ENCODE data around the gene ZBTB7C.

ZBTB7C gene

DNA sequence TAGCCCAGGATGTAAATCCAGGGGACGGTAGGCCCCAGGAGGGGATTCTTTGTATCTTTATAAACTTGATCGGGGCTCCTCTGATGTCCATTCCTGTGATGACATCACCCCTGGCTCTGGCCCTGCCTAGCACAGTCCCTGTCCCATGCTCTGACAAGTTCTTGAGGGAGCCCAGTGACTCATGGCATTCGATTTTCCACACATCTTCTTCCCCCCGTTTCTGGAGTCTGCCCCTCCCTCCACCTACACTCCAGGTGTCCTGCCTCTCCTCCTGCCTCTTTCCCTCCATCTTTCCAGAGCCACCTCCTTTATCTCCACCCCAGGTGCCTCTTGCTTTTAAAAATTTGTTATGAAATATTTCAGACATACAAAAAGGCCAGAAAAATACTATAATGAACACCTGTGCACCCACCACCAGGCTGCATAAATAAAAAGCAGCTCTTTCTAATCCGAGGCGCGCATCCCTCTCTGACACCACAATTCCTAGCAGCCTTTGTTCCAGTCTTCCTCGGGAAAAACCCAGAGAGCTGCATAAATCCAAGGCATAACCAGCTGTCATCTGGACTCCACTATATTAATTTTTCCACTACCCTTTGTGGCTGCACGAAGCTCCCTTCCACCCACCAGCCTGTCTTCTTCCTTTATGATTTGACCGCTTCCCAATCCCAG lies 207.7 kb downstream of the ZBTB7C start:
- TF ChIP-seq POLR2A (IDR thresholded peaks at IDR 0.05; ENCODE audit: low read depth, low read length) (no peak), POU2F2 (IDR thresholded peaks at IDR 0.05; ENCODE audit: low read depth, low read length) (no peak), TAF1 (IDR thresholded peaks at IDR 0.05; ENCODE audit: low read depth, low read length) (no peak), SPI1 (IDR thresholded peaks at IDR 0.05; ENCODE audit: low read depth, low read length) (no peak), PAX5 (IDR thresholded peaks at IDR 0.05; ENCODE audit: insufficient read depth, low read length, severe bottlenecking) (no peak), POLR2AphosphoS5 (IDR thresholded peaks at IDR 0.05; ENCODE audit: low read depth, low read length) (no peak)
- FAIRE-seq (no peak), DNase-seq (ENCODE audit: insufficient read length, low spot score) (no peak)

DNA sequence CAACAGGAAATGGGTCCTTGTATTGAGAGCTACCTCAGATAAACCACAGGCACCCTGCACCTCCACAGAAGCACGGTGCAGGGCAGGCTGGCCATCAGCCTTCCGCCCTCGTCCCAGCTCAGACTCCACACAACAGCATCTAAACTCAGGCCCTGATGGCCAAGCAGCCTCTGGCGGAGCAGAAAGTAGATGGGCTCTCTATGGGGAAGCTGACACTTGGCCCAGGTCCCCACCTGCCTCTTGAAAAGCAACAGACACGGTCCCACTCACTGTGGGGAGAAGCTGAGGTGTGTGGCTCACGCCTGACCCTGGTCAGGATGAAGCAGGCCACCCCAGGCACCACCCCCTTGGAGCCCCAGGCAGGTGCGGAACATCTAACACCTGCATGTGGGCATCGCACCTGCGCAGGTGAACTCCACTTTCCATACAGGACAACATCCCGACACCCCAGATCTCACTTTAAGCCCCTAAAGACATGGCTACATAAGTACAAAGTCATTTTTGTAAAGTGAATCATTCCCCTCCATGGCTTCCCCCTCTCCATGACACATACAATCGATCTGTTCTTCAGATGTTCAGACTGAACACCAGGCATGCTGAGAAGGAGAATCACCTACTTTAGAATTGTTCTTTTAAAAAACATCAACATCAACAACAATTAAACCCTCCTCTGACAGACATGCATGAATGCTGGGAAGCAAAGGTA lies 208.4 kb downstream of the ZBTB7C start:
- no peak for TF ChIP-seq POU2F2 (IDR thresholded peaks at IDR 0.05; ENCODE audit: low read depth, low read length)
- no peak for FAIRE-seq
- DNase-seq (ENCODE audit: insufficient read length, low spot score), result no peak

DNA sequence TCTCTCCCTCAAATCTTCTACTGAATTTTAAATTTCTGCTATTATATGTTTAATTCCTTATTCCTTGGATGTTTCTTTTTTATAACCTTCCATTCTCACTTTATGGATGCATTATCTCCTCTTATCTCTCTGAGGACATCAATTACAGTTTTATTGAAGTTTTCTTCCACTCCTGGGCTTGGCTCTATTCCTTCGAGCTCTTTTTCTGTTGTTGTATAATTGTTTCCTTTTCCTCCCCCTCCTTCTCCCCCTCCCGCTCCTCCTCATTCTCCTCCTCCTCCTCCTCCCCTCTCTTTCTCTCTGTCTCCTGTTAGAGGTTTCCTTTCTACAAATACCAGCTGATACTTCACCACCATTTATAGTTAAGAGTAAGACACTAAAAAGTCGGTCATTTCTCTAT lies 209.8 kb downstream of the ZBTB7C start:
- FAIRE-seq, result no peak
- no peak for TF ChIP-seq SPI1 (IDR thresholded peaks at IDR 0.05; ENCODE audit: low read depth, low read length)
- TF ChIP-seq TAF1 (IDR thresholded peaks at IDR 0.05; ENCODE audit: low read depth, low read length), result no peak
- no peak for TF ChIP-seq POLR2AphosphoS5 (IDR thresholded peaks at IDR 0.05; ENCODE audit: low read depth, low read length)
- no peak for TF ChIP-seq PAX5 (IDR thresholded peaks at IDR 0.05; ENCODE audit: insufficient read depth, low read length, severe bottlenecking)
- no peak for TF ChIP-seq POLR2A (IDR thresholded peaks at IDR 0.05; ENCODE audit: low read depth, low read length)
- TF ChIP-seq POU2F2 (IDR thresholded peaks at IDR 0.05; ENCODE audit: low read depth, low read length), result no peak
- DNase-seq (ENCODE audit: insufficient read length, low spot score), result no peak

DNA sequence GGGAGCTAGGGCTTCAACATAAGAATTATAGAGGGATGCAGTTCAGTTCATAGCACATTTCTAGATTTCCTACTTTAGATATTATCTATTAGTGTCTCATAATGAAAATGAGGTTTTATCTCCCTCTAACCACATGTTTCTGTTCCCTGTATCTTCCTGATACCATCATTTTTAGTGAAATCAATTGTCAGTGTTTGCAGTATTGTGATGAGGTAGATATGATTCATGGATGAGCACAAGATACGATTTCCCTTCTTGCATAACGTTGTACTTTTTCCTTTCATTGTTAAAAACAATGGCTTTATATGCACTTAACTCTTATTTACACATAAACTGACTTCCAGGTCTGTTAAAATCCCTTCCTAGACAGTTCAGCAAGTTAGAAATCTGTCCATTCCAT lies 211.4 kb downstream of the ZBTB7C start:
- DNase-seq (ENCODE audit: insufficient read length, low spot score) (no peak), FAIRE-seq (no peak)
- TF ChIP-seq POU2F2 (IDR thresholded peaks at IDR 0.05; ENCODE audit: low read depth, low read length), result no peak
- no peak for TF ChIP-seq PAX5 (IDR thresholded peaks at IDR 0.05; ENCODE audit: insufficient read depth, low read length, severe bottlenecking)
- TF ChIP-seq TAF1 (IDR thresholded peaks at IDR 0.05; ENCODE audit: low read depth, low read length), result no peak
- TF ChIP-seq SPI1 (IDR thresholded peaks at IDR 0.05; ENCODE audit: low read depth, low read length), result no peak
- no peak for TF ChIP-seq POLR2AphosphoS5 (IDR thresholded peaks at IDR 0.05; ENCODE audit: low read depth, low read length)
- TF ChIP-seq POLR2A (IDR thresholded peaks at IDR 0.05; ENCODE audit: low read depth, low read length), result no peak

DNA sequence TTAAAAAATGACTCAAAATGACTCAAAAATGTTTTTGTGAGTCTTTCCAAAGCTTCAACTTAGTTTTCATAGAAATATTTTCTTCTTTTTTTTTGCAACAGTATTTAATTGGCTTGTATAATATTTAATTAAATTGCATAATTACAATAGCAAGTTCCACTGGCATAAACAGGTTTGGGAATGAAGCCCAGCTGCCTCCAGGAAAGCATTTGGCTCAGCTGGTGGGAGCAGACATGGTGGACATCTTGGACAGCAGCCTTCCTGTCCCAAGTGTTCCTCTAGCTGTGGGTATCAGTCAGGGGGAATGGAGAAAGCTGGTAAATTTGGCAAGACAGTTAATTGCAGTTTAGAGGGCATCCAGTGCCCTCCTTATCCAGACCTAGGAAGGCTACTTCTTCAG lies 213.4 kb downstream of the ZBTB7C start:
- no peak for FAIRE-seq
- TF ChIP-seq SPI1 (IDR thresholded peaks at IDR 0.05; ENCODE audit: low read depth, low read length), result no peak
- no peak for TF ChIP-seq PAX5 (IDR thresholded peaks at IDR 0.05; ENCODE audit: insufficient read depth, low read length, severe bottlenecking)
- no peak for TF ChIP-seq POLR2A (IDR thresholded peaks at IDR 0.05; ENCODE audit: low read depth, low read length)
- no peak for TF ChIP-seq POU2F2 (IDR thresholded peaks at IDR 0.05; ENCODE audit: low read depth, low read length)
- no peak for TF ChIP-seq POLR2AphosphoS5 (IDR thresholded peaks at IDR 0.05; ENCODE audit: low read depth, low read length)
- TF ChIP-seq TAF1 (IDR thresholded peaks at IDR 0.05; ENCODE audit: low read depth, low read length), result no peak
- DNase-seq (ENCODE audit: insufficient read length, low spot score), result no peak

DNA sequence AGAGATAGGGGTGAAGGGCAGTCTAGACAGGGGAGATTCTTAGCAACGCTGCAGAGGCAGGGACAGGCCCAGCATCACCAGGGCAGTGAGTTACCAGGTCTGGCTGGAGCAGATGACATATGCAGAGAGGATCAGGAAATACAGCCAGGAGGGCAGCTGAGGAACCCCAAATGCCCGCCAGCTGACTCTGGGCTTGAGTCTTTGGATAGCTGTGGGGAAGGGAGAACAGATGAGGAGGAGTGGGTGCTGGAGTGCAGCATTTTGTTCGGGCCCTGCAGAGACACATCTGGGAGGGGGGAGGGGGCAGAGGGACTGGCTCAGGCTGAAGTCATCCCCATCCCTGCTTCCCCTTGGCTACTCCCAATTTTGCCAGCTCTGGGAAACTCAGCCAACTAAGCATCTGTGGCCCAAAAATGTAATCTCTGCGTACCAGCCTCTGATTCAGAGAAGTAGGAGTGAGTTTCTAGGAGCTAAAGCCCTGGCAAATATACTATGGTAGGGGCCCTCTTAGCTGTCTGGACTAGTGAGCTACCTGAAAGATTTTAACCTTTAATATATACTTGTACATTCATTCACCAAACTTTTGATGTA lies 214.5 kb downstream of the ZBTB7C start:
- no peak for DNase-seq (ENCODE audit: insufficient read length, low spot score)
- TF ChIP-seq PAX5 (IDR thresholded peaks at IDR 0.05; ENCODE audit: insufficient read depth, low read length, severe bottlenecking), result no peak
- TF ChIP-seq POU2F2 (IDR thresholded peaks at IDR 0.05; ENCODE audit: low read depth, low read length), result no peak
- no peak for TF ChIP-seq TAF1 (IDR thresholded peaks at IDR 0.05; ENCODE audit: low read depth, low read length)
- TF ChIP-seq SPI1 (IDR thresholded peaks at IDR 0.05; ENCODE audit: low read depth, low read length), result no peak
- no peak for TF ChIP-seq POLR2A (IDR thresholded peaks at IDR 0.05; ENCODE audit: low read depth, low read length)
- no peak for FAIRE-seq

DNA sequence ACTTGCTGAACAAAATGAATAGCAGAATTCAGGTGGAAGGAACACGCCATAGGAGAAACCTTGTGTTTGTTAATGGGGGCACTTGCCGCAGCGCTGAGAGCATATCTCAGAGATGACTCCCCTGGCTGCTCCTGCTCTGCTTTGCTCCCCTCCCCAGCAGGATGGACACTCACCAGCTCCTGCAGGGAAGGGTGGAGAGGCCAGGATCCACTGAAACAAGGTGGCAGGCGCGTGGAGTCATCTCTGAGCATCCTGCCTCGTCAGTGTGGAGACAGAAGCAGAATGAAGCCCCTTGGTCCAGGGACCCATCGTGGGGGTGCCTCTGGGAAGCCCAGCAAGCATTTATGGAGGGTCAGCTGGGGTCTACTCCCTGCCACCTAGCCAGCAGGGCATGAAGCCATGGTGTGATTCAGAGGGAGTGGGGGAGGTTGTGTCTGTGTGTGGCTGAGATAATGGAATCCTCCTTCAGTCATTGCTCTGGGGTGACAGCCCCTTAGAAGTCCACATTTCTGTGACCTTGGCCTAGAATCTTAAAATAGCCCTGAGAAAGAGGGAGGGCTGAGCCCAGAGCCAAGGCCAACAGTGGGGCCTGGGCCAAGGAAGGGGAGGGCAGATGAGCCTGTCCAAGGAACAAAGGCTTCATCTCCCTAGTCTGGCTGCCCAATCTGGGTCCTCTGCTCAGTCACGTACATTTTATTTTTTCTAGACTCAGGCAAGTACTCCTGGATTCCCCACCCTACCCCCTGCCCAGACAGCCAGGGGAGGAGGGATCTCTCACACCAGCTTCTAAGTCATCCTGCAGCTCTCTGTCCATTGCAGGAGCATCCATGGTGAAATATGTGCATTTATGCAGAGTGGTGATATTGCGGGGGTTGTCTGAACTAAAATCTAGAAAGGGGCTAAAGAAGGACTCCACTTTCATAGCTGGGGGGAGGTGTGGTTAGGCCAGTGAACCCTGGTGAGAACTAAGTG lies 215.4 kb downstream of the ZBTB7C start:
- no peak for FAIRE-seq
- no peak for DNase-seq (ENCODE audit: insufficient read length, low spot score)
- TF ChIP-seq TAF1 (IDR thresholded peaks at IDR 0.05; ENCODE audit: low read depth, low read length) (no peak), SPI1 (IDR thresholded peaks at IDR 0.05; ENCODE audit: low read depth, low read length) (no peak), POLR2A (IDR thresholded peaks at IDR 0.05; ENCODE audit: low read depth, low read length) (no peak), PAX5 (IDR thresholded peaks at IDR 0.05; ENCODE audit: insufficient read depth, low read length, severe bottlenecking) (no peak), POLR2AphosphoS5 (IDR thresholded peaks at IDR 0.05; ENCODE audit: low read depth, low read length) (no peak), POU2F2 (IDR thresholded peaks at IDR 0.05; ENCODE audit: low read depth, low read length) (no peak)

DNA sequence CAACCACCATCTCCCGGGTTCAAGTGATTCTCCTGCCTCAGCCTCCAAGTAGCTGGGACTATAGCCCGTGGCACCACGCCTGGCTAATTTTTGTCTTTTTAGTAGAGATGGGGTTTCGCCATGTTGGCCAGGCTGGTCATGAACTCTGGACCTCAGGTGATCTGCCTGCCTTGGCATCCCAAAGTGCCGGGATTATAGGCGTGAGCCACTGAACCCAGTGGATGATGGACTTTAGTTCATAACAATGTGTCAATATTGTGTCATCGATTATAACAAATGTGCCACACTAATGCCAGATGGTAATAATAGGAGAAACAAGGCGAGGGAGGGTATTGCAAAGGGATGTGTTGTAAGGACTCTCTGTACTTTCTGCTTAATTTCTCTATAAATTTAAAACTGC lies 216.6 kb downstream of the ZBTB7C start:
- TF ChIP-seq POLR2AphosphoS5 (IDR thresholded peaks at IDR 0.05; ENCODE audit: low read depth, low read length) (no peak), PAX5 (IDR thresholded peaks at IDR 0.05; ENCODE audit: insufficient read depth, low read length, severe bottlenecking) (no peak), SPI1 (IDR thresholded peaks at IDR 0.05; ENCODE audit: low read depth, low read length) (no peak), POU2F2 (IDR thresholded peaks at IDR 0.05; ENCODE audit: low read depth, low read length) (no peak), TAF1 (IDR thresholded peaks at IDR 0.05; ENCODE audit: low read depth, low read length) (no peak), POLR2A (IDR thresholded peaks at IDR 0.05; ENCODE audit: low read depth, low read length) (no peak)
- FAIRE-seq (no peak), DNase-seq (ENCODE audit: insufficient read length, low spot score) (no peak)

DNA sequence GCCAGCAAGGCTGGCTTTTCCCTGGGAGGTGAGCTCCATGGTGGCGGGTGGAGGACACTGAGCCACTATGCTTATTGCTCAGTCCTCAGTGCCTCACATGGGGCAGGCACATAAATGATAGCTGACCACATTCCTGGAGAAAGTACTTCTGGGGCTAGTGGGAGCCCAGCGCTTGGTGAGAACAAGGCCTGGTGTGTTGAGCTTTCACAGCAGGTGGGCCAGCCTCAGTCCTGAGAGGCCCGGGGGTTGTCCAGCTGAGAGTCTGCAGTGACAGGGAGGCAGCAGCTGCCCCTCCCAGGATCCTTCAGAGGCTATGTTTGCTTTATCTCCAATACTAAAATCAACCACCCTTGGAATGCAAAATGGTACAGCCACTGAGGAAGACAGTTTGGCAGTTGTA lies 217.7 kb downstream of the ZBTB7C start:
- DNase-seq (ENCODE audit: insufficient read length, low spot score), result no peak
- no peak for FAIRE-seq
- TF ChIP-seq POU2F2 (IDR thresholded peaks at IDR 0.05; ENCODE audit: low read depth, low read length) (no peak), TAF1 (IDR thresholded peaks at IDR 0.05; ENCODE audit: low read depth, low read length) (no peak), POLR2AphosphoS5 (IDR thresholded peaks at IDR 0.05; ENCODE audit: low read depth, low read length) (no peak), SPI1 (IDR thresholded peaks at IDR 0.05; ENCODE audit: low read depth, low read length) (no peak), PAX5 (IDR thresholded peaks at IDR 0.05; ENCODE audit: insufficient read depth, low read length, severe bottlenecking) (no peak), POLR2A (IDR thresholded peaks at IDR 0.05; ENCODE audit: low read depth, low read length) (no peak)

Measured in GM12891 (cell line).